A549 (cell line): ENCODE data around the gene GAS6. TPM values are rescaled to one million over a fixed set of nuclear protein-coding genes. Genes with fewer than 3 reads are reported as not detected.

Source experiments
- ATAC-seq, 2 experiments: fragments of 200-7000 bp in 1 of 2; fragments of >200 bp in 1 of 2; cut with Nextera tagmentation in 1 of 2; cut with Tn5 transposase in 1 of 2; 3 replicates each; pipeline versions ENCODE4 v1.8.0 to v1.9.1; 2018 to 2020; ENCODE audit warnings: mild to moderate bottlenecking in 1 of 2, moderate library complexity in 1 of 2
- CTCF ChIA-PET: fragments of 300-600 bp; sonication (Branson Sonifier 250); formaldehyde crosslinking; extraction: SDS; loops from one replicate; lab custom pipeline; 2021; ENCODE audit warnings: antibody characterized with exemption, inconsistent platforms; lab: Yijun Ruan, JAX
- POLR2A ChIA-PET: fragments of 350-600 bp; formaldehyde crosslinking; extraction: SDS; loops from one replicate; lab custom pipeline; 2021; ENCODE audit warnings: antibody characterized with exemption, inconsistent platforms; lab: Yijun Ruan, JAX
- DNase-seq, 2 experiments: peaks; one replicate each; pipeline versions ENCODE4 v3.0.0 to v3.0.0-alpha.2; 2011 to 2016; ENCODE audit warnings: low read depth in 1 of 2, low spot score in 1 of 2
- FAIRE-seq: peaks from 2 replicates; lab custom pipeline; 2011; peaks lifted over from hg19 to GRCh38; lab: Jason Lieb, UNC
- H3K27ac ChIP-seq, 2 experiments: fragments of >200 bp; sonication (Bioruptor Twin); formaldehyde crosslinking; 3 replicates each; pipeline ENCODE4 v1.5.1; 2016 to 2017
- H3K4me1 ChIP-seq: fragments of >200 bp; sonication (Bioruptor Twin); formaldehyde crosslinking; 3 replicates; pipeline ENCODE4 v1.6.1; 2016
- H3K4me2 ChIP-seq: fragments of >200 bp; sonication (Bioruptor Twin); formaldehyde crosslinking; 3 replicates; pipeline ENCODE4 v1.6.1; 2016
- H3K4me3 ChIP-seq: fragments of >200 bp; sonication (Bioruptor Twin); formaldehyde crosslinking; 3 replicates; pipeline ENCODE4 v1.5.1; 2016
- H3K9me3 ChIP-seq: fragments of >200 bp; sonication (Bioruptor Twin); formaldehyde crosslinking; 3 replicates; pipeline ENCODE4 v1.6.1; 2016
- ATOH8 ChIP-seq: fragments of 250-450 bp; sonication (Bioruptor Pico); IDR thresholded peaks from 2 replicates; pipeline ENCODE4 v1.5.0; 2020; ENCODE audit warnings: low read depth, mild to moderate bottlenecking, moderate library complexity
- BCL3 ChIP-seq: fragments of >200 bp; sonication (Bioruptor Twin); formaldehyde crosslinking; IDR thresholded peaks from 3 replicates; pipeline ENCODE4 v1.6.1; 2016
- CTCF ChIP-seq: fragments of >200 bp; sonication (Bioruptor Twin); formaldehyde crosslinking; IDR thresholded peaks from 3 replicates; pipeline ENCODE4 v1.5.1; 2016
- EP300 ChIP-seq, 2 experiments: fragments of >200 bp; sonication (Bioruptor Twin); formaldehyde crosslinking; IDR thresholded peaks; 2 replicates in 1 of 2; 3 replicates in 1 of 2; pipeline ENCODE4 v1.6.1; 2016 to 2017
- FOXS1 ChIP-seq: fragments of 250-450 bp; sonication (Bioruptor Pico); IDR thresholded peaks from 2 replicates; pipeline ENCODE4 v1.5.0; 2020; ENCODE audit warnings: mild to moderate bottlenecking, moderate library complexity
- HDAC2 ChIP-seq: fragments of 200-600 bp; sonication (generic); IDR thresholded peaks from 2 replicates; pipeline ENCODE4 v1.6.1; 2016
- HOXB13 ChIP-seq: fragments of 250-450 bp; sonication (Bioruptor Pico); IDR thresholded peaks from 2 replicates; pipeline ENCODE4 v1.5.0; 2020; ENCODE audit warnings: low read depth, mild to moderate bottlenecking, moderate library complexity
- MAX ChIP-seq: IDR thresholded peaks from 2 replicates; pipeline ENCODE4 v1.6.1; 2012
- NPAS2 ChIP-seq: fragments of 250-450 bp; sonication (Bioruptor Pico); IDR thresholded peaks from 2 replicates; pipeline ENCODE4 v1.8.0; 2022; ENCODE audit warnings: mild to moderate bottlenecking, moderate library complexity, borderline replicate concordance
- REST ChIP-seq: fragments of 200-600 bp; sonication (generic); IDR thresholded peaks from 2 replicates; pipeline ENCODE4 v1.6.1; 2016; ENCODE audit warnings: antibody characterized with exemption, mild to moderate bottlenecking, moderate library complexity
- USF2 ChIP-seq: fragments of 450-650 bp; IDR thresholded peaks from 2 replicates; pipeline ENCODE4 v1.6.1; 2014; ENCODE audit warnings: antibody characterized with exemption
- ZNF302 ChIP-seq: fragments of 250-450 bp; sonication (Bioruptor Pico); IDR thresholded peaks from 2 replicates; pipeline ENCODE4 v1.9.0; 2021; ENCODE audit warnings: inconsistent platforms, mild to moderate bottlenecking, moderate library complexity
- WGBS: methylation state at CpG from one replicate; pipeline ENCODE4 v1.1.6; 2017; ENCODE audit errors: missing lambda C conversion rate; 5-methylcytosine and 5-hydroxymethylcytosine counted together
- polyA plus RNA-seq, 4 experiments: library from polyadenylated mRNA; depleted of rRNA in 3 of 4; stranded (reverse); fragments of >200 nt; fragmentation: RNase III in 1 of 4; extraction: RNeasy Plus Mini Kit Qiagen cat#74134 plus additional on column Dnase treatment in 1 of 4; gene quantifications; 2 replicates in 3 of 4; 3 replicates in 1 of 4; pipeline ENCODE4 v1.2.3, GENCODE V29; 2011 to 2017

Gene GAS6
- polyA plus RNA-seq, 2 of the 4 experiments (the other 2 are of a cell fraction) = 3.5 to 5.7 TPM

- TF ChIP-seq REST (no peak), NPAS2 (no peak), BCL3 (no peak)
Measured at GRCh38 chr13:113901231-113901630, 37.4 kb upstream of the GAS6 start (continued).

GRCh38 chr13:113900646-113901045 lies 36.8 kb upstream of the GAS6 start:
- Histone ChIP-seq H3K4me3 (no peak overlapping the region), H3K27ac (no peak overlapping the region), H3K4me2 (no peak overlapping the region), H3K9me3 (no peaks in the 10 kb centered on the region), H3K4me1 (no peaks in the 10 kb centered on the region)
- ATAC-seq (no peak), DNase-seq (no peak), FAIRE-seq (no peak)
- WGBS = 72% methylated on average over 8 of the region's 10 CpGs
- CTCF ChIA-PET = no interaction called here
- TF ChIP-seq MAX (no peak), CTCF (no peak), FOXS1 (CRISPR knock-in tag) (no peak), EP300 (IDR thresholded peaks at IDR 0.05) (no peak), HOXB13 (no peak), HDAC2 (no peak)
- POLR2A ChIA-PET = no interaction called here

- WGBS = 80% methylated on average over 15 of the region's 15 CpGs
- ChIA-PET POLR2A (no interaction called here), CTCF (no interaction called here)
- ATAC-seq (no peak), FAIRE-seq (no peak), DNase-seq (no peak)
- H3K27ac ChIP-seq = no peak overlapping the region
- TF ChIP-seq ATOH8 (CRISPR knock-in tag) (no peak), ZNF302 (CRISPR knock-in tag) (no peak), USF2 (no peak), MAX (no peak)
- H3K4me3 ChIP-seq = no peak overlapping the region
- no peaks in the 10 kb centered on the region for H3K4me1 ChIP-seq
- no peak overlapping the region for H3K4me2 ChIP-seq
- peaks cover 3% of the 10 kb centered on the region; the same call in 1 of the 3 replicates for H3K9me3 ChIP-seq
Measured at GRCh38 chr13:113898391-113898790, 34.5 kb upstream of the GAS6 start.
